Activated naive CD8-positive, alpha-beta T cell treated with anti-CD3 and anti-CD28 coated beads, Interleukin-2, amount 50 U/mL, for 24 hours (primary cell): ENCODE results near the gene VWF.

ENCODE experiments used
- ATAC-seq: fragments of 150-1000 bp; cut with Tn5 transposase; one replicate; pipeline ENCODE4 v1.10.0; 2021
- DNase-seq: peaks from one replicate; pipeline ENCODE4 v3.0.0; 2021
- H3K27ac Mint-ChIP-seq: one replicate; pipeline ENCODE4 v1.8.0; 2021; ENCODE audit warnings: mild to moderate bottlenecking, mixed read lengths
- H3K27me3 Mint-ChIP-seq: one replicate; pipeline ENCODE4 v1.8.0; 2021; ENCODE audit warnings: mixed read lengths
- H3K36me3 Mint-ChIP-seq: one replicate; pipeline ENCODE4 v1.8.0; 2021; ENCODE audit warnings: low read depth, mixed read lengths
- H3K4me1 Mint-ChIP-seq: one replicate; pipeline ENCODE4 v1.8.0; 2021; ENCODE audit warnings: mixed read lengths
- H3K4me3 Mint-ChIP-seq: one replicate; pipeline ENCODE4 v1.8.0; 2021; ENCODE audit warnings: mild to moderate bottlenecking, moderate library complexity, mixed read lengths
- H3K9me3 Mint-ChIP-seq: one replicate; pipeline ENCODE4 v1.8.0; 2021; ENCODE audit warnings: mixed read lengths

VWF gene

DNA sequence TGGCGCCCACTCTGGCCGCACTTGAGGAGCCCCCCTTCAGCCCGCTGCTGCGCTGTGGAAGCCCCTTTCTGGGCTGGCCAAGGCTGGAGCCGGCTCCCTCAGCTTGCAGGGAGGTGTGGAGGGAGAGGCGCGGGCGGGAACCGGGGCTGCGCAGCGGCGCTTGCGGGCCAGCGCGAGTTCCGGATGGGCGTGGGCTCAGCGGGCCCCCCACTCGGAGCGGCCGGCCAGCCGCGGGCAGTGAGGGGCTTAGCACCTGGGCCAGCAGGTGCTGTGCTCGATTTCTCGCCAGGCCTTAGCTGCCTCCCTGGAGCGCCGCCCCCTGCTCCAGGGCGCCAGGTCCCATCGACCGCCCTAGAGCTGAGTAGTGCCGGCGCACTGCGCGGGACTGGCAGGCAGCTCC is 8.0 kb upstream of the VWF start:
- H3K27ac Mint-ChIP-seq = no peak overlapping the region
- H3K4me1 Mint-ChIP-seq = no peaks in the 10 kb centered on the region
- H3K4me3 Mint-ChIP-seq = no peak overlapping the region
- H3K36me3 Mint-ChIP-seq = no peaks in the 10 kb centered on the region
- H3K27me3 Mint-ChIP-seq = no peaks in the 10 kb centered on the region
- H3K9me3 Mint-ChIP-seq = no peaks in the 10 kb centered on the region
- no peak for DNase-seq
- no peak for ATAC-seq

DNA sequence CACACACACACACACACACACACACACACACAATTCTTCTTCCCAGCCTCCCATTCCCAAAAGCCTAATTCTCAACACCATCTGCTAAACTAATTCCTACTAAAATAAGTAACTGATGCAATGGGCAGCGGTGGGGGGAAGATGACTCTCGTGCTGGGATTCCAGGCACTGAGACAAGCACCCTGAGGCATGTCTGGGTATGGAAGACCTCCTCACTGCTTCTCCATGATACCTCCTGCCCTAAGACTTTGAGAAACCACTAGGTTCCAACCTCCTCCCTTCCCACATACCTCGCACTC is 789 bp upstream of the VWF start:
- ATAC-seq (no peak), DNase-seq (no peak)
- Mint-ChIP-seq H3K27ac (no peak overlapping the region), H3K27me3 (no peaks in the 10 kb centered on the region), H3K4me3 (no peak overlapping the region), H3K9me3 (no peaks in the 10 kb centered on the region), H3K36me3 (no peaks in the 10 kb centered on the region), H3K4me1 (no peaks in the 10 kb centered on the region)

DNA sequence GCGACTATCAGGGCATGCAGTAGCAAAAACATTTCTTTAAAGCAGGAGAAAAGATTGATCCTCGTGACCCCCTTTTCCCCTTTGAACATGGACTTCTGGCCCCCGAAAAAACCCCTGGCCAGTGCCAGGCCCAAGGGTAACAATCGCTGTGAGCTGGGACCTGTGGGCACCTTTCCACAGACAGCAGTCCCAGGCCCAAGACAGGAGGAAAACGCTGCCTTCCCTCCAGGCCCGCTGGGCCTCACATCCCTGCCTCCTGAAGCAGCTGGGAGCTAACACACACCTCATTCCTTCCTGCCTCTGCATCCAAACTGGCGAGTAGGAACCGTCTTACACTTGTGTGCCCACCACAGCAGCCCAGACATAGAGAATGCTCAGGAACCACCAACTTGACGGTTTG is 1.2 kb downstream of the VWF start:
- Mint-ChIP-seq H3K9me3 (no peaks in the 10 kb centered on the region), H3K4me3 (no peak overlapping the region), H3K27ac (no peak overlapping the region), H3K4me1 (no peaks in the 10 kb centered on the region), H3K36me3 (no peaks in the 10 kb centered on the region), H3K27me3 (peaks cover 2% of the 10 kb centered on the region)
- no peak for ATAC-seq
- no peak for DNase-seq

DNA sequence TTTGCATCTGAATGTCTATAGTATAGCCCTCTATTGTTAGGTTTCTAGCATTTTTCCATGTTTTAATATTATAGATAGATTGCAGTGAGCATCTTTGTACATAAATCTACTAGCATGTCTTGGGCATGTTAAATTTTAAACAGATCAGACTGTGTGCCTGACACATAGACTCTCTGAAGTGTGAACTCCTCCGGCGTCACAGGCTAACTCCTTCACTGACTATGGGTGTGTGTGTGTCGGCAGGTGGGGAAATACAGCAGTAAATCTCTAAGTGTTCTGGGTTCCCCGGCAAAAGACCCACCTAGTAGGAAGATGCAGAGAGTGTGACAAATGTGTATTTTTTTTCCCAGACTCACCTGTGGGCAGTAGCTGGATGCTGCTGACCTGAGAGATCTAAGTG is 2.3 kb downstream of the VWF start:
- no peaks in the 10 kb centered on the region for H3K36me3 Mint-ChIP-seq
- DNase-seq (no peak), ATAC-seq (no peak)
- H3K9me3 Mint-ChIP-seq = no peaks in the 10 kb centered on the region
- no peak overlapping the region for H3K4me3 Mint-ChIP-seq
- no peak overlapping the region for H3K27ac Mint-ChIP-seq
- peaks cover 2% of the 10 kb centered on the region for H3K27me3 Mint-ChIP-seq
- no peaks in the 10 kb centered on the region for H3K4me1 Mint-ChIP-seq

DNA sequence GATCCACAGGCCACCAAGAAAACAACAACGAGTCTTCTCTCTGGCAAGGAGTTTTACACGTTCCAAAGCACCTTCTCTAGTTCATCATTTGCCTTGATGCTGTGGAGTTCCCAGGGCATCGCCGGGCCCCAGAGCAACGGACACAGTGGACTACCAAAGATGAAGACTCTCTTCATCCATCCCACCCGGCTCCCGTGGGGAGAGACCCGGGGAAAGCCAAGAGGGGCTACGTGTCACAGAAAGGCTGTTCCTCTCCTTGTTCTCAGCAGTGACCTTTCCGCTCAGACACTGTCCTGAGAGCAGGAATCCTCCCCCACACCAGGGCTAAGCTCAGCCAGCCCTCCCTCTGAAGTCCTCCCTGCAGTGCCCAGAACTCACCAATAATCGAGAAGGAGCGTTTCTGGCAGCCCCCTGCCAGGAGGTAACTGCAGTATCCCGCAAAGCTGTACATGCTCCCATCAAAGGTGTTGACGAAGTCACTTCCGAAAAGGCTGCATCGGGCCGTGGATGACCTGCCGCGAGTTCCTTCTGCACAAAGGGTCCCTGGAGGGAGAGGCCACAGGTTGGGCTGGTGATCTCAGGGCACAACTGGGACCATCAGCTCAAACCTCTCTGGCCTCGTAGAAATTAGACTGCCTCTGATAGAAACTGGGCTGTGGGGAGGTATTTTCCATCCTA is 3.5 kb downstream of the VWF start:
- no peak overlapping the region for H3K4me3 Mint-ChIP-seq
- no peak overlapping the region for H3K27ac Mint-ChIP-seq
- no peaks in the 10 kb centered on the region for H3K36me3 Mint-ChIP-seq
- no peaks in the 10 kb centered on the region for H3K9me3 Mint-ChIP-seq
- no peak for ATAC-seq
- peaks cover 5% of the 10 kb centered on the region for H3K4me1 Mint-ChIP-seq
- H3K27me3 Mint-ChIP-seq = peaks cover 2% of the 10 kb centered on the region
- no peak for DNase-seq

DNA sequence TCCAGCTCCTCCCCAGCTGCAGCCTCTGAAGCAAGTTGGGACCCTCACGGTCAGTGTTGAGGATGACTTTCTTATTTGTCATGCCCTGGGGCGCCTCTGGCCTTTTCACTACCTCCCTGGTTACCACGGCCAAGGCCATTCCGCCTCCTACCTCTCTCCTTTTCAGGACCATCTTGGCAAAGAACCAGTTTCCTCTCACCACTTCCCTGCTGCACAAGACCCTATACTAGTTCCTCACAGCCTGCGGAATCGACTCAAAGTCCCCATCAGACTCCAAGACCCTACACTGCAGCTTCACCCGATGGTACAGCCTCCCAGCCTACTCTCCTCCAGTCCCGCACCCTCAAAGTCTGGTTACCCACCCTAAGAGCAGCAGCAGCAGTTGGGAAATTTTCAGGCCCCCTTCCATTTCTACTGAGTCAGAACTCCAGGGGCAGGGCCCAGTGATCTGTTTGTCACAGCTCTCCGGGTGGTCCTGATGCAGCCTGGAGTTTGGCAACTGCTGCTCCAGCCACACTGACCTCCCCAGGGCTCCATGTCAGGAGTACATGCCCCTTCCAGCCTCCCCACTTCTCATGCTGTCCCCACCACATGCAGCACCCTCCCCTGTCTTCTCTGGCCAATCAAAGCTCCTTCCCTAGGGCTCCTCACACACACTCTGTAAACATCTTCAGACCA is 5.4 kb downstream of the VWF start:
- H3K27ac Mint-ChIP-seq = no peak overlapping the region
- no peak overlapping the region for H3K4me3 Mint-ChIP-seq
- no peaks in the 10 kb centered on the region for H3K36me3 Mint-ChIP-seq
- ATAC-seq = no peak
- peaks cover 2% of the 10 kb centered on the region for H3K27me3 Mint-ChIP-seq
- H3K9me3 Mint-ChIP-seq = no peaks in the 10 kb centered on the region
- peaks cover 5% of the 10 kb centered on the region for H3K4me1 Mint-ChIP-seq
- DNase-seq = no peak

DNA sequence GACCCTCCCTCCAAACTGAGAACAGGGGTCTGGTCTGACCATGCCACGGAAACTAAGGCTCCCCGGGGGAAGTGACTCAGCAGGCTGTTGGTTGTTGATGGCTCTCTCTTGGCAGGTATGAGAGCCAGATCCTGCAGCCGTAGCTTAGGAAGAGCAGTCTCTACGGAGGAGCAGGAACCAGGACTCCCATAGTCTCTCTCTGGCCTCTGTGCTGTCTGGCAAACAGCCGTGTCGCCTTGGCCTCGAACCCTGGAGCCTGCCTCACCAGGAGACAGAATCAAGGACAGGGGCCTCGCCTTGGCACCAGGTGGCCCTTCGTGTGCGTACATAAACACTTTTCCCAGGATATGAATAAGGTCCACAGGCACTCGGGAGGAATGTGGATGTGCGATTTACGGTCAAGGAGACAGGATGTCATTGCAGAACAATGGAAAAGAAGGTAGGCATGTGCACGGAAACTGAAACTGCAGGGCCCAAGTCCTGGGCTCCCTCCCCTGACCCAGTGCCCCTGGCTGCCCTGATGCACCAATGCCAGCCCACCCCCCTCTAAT is 7.9 kb downstream of the VWF start:
- DNase-seq (no peak), ATAC-seq (no peak)
- Mint-ChIP-seq H3K27ac (no peak overlapping the region), H3K36me3 (no peaks in the 10 kb centered on the region), H3K9me3 (no peaks in the 10 kb centered on the region), H3K27me3 (peaks cover 2% of the 10 kb centered on the region), H3K4me3 (no peak overlapping the region), H3K4me1 (peaks cover 5% of the 10 kb centered on the region)

DNA sequence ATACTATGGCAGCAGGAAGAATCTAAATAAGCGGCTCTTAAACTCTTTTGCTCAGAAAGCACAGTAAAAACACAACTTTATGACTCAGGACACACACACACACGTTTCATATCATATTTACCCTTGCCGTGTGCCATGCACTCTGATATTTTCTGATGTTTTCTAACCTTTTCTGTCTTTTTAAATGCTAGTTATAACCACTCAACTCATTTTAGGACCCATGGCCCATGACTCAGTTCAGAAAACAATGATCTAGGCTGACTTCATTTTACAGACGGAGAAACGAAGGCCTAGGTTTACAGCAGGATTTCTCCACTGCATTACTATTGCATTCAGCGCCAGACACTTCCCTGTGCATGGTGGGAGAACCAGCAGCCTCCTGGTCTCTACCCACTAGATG is 9.1 kb downstream of the VWF start:
- Mint-ChIP-seq H3K9me3 (no peaks in the 10 kb centered on the region), H3K27ac (no peak overlapping the region), H3K27me3 (peaks cover 2% of the 10 kb centered on the region), H3K4me3 (no peak overlapping the region), H3K4me1 (peaks cover 5% of the 10 kb centered on the region), H3K36me3 (no peaks in the 10 kb centered on the region)
- no peak for DNase-seq
- peak; percentile 26 for ATAC-seq

DNA sequence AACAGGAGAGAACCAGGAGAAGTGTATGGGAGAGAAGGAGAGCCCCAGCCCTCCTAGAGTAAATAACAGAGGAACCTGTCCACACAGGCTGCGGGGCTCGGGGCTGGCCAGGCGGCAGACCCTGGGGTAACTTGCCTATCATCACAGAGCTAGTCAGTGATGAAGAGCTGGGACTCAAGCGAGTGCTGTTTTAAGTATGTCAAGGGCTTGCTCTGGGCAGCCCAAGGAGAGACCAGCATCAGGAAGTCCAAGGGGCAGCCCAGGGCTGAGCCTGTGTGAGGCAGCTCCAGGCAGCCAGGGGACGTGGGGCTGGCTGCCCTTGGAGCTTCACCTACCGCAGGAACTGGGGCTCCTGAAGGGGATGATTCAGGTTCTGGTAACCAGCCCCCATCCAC is 10.0 kb downstream of the VWF start:
- peaks cover 2% of the 10 kb centered on the region for H3K27me3 Mint-ChIP-seq
- H3K4me1 Mint-ChIP-seq = peaks cover 5% of the 10 kb centered on the region
- H3K4me3 Mint-ChIP-seq = no peak overlapping the region
- no peaks in the 10 kb centered on the region for H3K36me3 Mint-ChIP-seq
- DNase-seq = no peak
- ATAC-seq = no peak
- no peaks in the 10 kb centered on the region for H3K9me3 Mint-ChIP-seq
- no peak overlapping the region for H3K27ac Mint-ChIP-seq

DNA sequence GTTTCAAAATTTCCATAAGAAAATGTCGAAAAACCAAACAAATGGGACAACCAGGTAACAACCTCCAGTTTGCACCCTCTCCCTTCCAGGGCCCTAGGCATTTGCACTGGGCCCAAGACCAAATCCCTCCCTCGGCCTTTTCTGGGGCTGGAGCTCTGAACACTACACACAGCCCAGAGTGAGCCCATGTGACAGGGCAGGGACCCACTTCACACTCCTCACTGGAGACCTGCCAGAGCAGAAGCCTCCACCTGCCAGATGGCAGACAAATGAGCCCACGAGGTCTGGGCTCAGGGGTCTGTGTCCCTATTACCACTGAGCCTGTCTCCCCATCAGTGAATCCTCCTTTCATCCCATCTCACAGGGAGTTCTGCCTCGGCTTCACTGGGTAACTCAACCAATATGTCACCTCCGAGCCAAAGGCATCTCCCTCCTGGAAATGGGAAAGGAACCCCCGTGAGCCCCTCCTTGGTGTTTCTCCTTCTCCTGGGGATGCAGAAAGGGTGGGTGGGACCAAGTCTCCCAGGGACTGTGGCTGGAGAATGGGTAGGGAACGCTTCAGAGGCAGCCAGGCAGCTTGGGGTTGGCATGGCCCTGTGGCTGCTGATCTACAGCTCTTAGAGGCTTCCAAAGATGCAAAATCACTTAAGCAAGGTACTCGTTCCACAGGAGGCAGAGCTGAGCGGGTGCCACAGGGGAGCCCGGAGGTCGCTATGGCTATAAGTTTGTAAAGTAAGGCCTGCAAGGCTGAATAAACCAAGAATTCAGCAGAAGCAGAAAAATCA is 10.6 kb downstream of the VWF start:
- peaks cover 5% of the 10 kb centered on the region for H3K4me1 Mint-ChIP-seq
- ATAC-seq (no peak), DNase-seq (no peak)
- no peaks in the 10 kb centered on the region for H3K9me3 Mint-ChIP-seq
- no peaks in the 10 kb centered on the region for H3K36me3 Mint-ChIP-seq
- H3K4me3 Mint-ChIP-seq = no peak overlapping the region
- H3K27ac Mint-ChIP-seq = no peak overlapping the region
- H3K27me3 Mint-ChIP-seq = no peaks in the 10 kb centered on the region

DNA sequence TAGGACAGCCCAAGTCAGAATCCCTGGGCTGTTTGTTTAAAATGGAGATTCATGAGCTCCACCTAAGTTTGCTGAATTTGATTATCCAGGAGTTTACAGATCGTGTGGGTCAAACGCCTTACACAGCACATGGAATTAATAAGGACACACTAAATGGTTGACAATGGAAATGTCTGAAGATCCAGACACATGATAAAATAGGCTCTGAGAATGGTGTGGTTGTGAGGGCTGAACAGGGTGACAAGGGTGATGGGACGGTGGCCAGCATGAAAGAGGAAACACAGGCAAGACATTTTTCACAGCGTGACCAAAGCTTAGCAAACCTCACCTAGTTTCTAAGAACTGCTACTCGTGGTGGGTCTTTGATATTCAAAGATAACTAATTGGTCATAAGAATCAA is 12.5 kb downstream of the VWF start:
- DNase-seq = no peak
- no peaks in the 10 kb centered on the region for H3K36me3 Mint-ChIP-seq
- H3K4me1 Mint-ChIP-seq = peaks cover 5% of the 10 kb centered on the region
- H3K9me3 Mint-ChIP-seq = no peaks in the 10 kb centered on the region
- H3K27me3 Mint-ChIP-seq = no peaks in the 10 kb centered on the region
- ATAC-seq = no peak
- no peak overlapping the region for H3K4me3 Mint-ChIP-seq
- no peak overlapping the region for H3K27ac Mint-ChIP-seq

DNA sequence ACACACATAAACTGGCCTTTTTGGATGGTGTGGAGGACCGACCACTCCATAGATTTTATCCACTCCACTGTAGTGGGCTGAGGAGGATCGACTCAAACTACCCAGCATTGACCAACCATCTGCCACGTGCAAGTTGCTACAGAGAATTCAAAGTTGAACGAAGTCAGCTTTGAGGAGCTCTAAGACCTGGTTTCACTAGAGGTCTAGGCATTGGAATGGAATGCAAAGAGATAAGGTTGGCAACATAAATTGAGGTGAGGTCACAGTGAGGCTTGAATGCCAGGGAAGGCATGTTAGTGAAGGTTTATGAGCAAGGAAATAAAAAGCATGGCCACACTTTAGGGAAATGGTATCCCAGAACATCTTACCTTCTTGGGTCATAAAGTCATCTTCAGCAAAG is 14.5 kb downstream of the VWF start:
- no peak for ATAC-seq
- Mint-ChIP-seq H3K9me3 (no peaks in the 10 kb centered on the region), H3K36me3 (no peaks in the 10 kb centered on the region), H3K27me3 (no peaks in the 10 kb centered on the region), H3K4me3 (no peak overlapping the region), H3K27ac (no peak overlapping the region), H3K4me1 (no peaks in the 10 kb centered on the region)
- no peak for DNase-seq

DNA sequence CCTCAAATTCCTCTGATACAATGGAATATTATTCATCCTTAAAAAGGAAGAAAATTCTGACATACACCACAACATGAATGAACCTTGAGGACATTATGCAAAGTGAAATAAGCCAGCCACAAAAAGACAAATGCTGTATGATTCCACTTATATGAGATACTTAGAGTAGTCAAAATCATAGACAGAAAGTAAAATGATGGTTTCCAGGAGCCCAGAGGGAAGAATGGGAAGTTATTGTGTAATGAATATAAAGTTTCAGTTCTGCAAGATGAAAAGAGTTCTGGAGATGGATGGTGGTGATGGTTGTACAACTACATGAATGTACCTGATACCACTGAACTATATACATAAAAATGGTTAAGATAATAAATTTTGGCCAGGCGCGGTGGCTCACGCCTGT is 18.3 kb downstream of the VWF start:
- H3K27me3 Mint-ChIP-seq = no peaks in the 10 kb centered on the region
- no peaks in the 10 kb centered on the region for H3K9me3 Mint-ChIP-seq
- H3K4me1 Mint-ChIP-seq = peaks cover 9% of the 10 kb centered on the region
- ATAC-seq (no peak), DNase-seq (no peak)
- no peak overlapping the region for H3K4me3 Mint-ChIP-seq
- no peak overlapping the region for H3K27ac Mint-ChIP-seq
- no peaks in the 10 kb centered on the region for H3K36me3 Mint-ChIP-seq

DNA sequence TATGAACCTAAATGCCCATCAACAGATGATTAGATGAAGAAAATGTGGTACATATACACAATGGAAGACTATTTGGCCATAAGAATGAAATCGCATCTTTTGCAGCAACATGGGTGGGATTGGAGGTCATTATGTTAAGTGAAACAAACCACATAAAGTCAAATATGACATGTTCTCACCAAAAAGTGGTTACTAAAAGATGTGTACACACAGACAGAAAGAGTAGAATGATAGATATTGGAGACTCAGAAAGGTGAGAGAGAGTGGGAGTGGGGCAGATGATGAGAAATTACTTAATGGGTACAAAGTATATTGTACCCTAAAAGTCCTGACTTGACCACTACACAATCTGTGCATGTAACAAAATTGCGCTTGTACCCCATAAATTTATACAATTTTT is 19.6 kb downstream of the VWF start:
- peaks cover 9% of the 10 kb centered on the region for H3K4me1 Mint-ChIP-seq
- no peaks in the 10 kb centered on the region for H3K27me3 Mint-ChIP-seq
- DNase-seq (no peak), ATAC-seq (peak; percentile 28)
- H3K9me3 Mint-ChIP-seq = no peaks in the 10 kb centered on the region
- no peak overlapping the region for H3K4me3 Mint-ChIP-seq
- no peaks in the 10 kb centered on the region for H3K36me3 Mint-ChIP-seq
- peak overlapping the region; percentile 29 for H3K27ac Mint-ChIP-seq

DNA sequence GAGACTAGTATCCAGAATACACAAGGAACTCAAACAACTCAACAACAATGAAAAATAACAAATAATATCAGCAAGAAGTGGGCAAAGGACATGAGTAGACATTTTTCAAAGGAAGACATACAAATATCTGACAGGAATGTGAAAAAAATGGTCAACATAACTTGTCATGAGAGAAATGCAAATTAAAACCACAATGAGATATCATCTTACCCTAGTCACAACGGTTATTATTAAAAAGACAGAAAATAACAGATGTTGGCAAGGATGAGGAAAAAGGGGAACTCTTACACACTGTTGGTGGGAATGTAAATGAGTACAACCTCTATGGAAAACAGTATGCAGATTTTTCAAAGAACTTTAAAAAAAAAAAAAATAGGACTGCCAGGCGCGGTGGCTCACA is 20.4 kb downstream of the VWF start:
- Mint-ChIP-seq H3K27ac (no peak overlapping the region), H3K9me3 (no peaks in the 10 kb centered on the region), H3K4me1 (peaks cover 9% of the 10 kb centered on the region), H3K27me3 (no peaks in the 10 kb centered on the region), H3K36me3 (no peaks in the 10 kb centered on the region), H3K4me3 (no peak overlapping the region)
- DNase-seq (no peak), ATAC-seq (no peak)
